Ramos (cell line): ENCODE measurements around the gene ERCC5.

Experiments
- in situ Hi-C: fragments of 300-500 bp; cut with MboI; formaldehyde crosslinking; loops from one replicate; pipeline ENCODE4 v1.14.3; 2022; ENCODE audit warnings: low sequenced_read_pairs; ENCODE audit not compliant: unreplicated experiment

Gene ERCC5

GRCh38 chr13:102913914-102914313 is 68.1 kb downstream of the ERCC5 start:
- in situ Hi-C loops, result loop anchor here (10.0 kb wide), 1 partner anchor 231 kb away; no protein-coding TSS in a partner anchor

DNA sequence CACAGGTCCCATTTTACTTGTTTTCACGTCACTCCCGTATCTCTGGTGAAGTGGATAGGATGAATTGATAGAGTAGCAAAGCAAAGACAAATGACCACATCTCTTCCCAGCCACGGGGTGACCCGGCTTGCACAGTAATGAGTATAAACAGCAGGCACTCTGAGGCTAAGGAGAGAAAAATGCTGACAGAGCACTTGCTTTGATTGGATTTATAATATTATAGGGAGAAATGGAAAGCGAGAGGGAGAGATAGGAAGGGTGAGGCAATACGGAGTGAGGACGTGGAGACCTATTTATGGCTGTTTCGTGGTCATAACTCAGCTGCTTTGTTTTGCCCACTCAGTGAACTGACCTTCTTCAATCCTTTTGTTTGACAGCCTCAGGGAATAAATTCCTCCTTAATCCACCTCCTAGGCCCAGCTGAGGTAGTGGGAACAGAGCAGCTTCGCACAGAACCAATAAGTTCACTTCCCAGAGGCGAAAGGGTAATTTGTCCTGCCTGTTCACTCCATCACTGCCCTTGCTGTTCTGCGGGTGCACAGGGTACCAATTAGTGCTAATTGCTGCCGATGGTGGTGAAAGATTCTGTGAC is 68.6 kb downstream of the ERCC5 start:
- in situ Hi-C loops, result loop anchor here (10.0 kb wide), 1 partner anchor 230 kb away; no protein-coding TSS in a partner anchor

- in situ Hi-C loops, result loop anchor here (10.0 kb wide), 1 partner anchor 229 kb away; no protein-coding TSS in a partner anchor
These were observed 69.6 kb downstream of the ERCC5 start for GRCh38 chr13:102915393-102915930.

DNA sequence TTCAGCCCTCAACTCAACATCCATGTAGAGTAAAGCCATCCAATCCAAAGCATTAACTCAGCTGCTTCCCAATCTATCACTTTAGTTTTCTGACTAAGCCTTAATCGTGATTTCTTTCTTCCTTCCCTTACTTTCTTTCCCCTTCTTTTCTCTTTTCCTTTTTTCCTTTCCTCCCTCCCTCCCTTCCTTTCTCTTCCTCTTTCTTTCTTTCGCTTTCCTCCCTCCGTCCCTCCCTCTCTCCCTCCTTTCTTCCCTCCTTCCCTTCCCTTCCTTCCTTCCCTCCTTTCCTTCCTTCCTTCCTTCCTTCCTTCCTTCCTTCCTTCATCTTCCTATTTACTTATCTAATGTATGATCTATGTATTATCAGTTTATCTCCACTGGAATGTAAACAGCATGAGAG is 71.2 kb downstream of the ERCC5 start:
- in situ Hi-C loops, result loop anchor here (10.0 kb wide), 1 partner anchor 228 kb away; no protein-coding TSS in a partner anchor

GRCh38 chr13:102922184-102922583 is 76.4 kb downstream of the ERCC5 start:
- in situ Hi-C loops, result no loop called here
